Adrenal gland (tissue), 12 donors: ENCODE data around the gene SIDT2. TPM values are rescaled to one million over a fixed set of nuclear protein-coding genes. Genes with fewer than 3 reads are reported as not detected.
"Not testable (repeated sequence)": the region's sequence is repeated elsewhere in the genome, so short reads cannot be mapped to it uniquely, and the experiment has no call there.

Experiments
- DNase-seq, 7 donors: peaks; one replicate each; pipeline ENCODE4 v3.0.0-alpha.2; 2019 to 2020
- H3K27ac ChIP-seq, 5 donors: fragments of 200-600 bp; sonication (generic) in 4 of 5; 1 replicate in 3 of 5; 2 replicates in 2 of 5; pipeline versions ENCODE4 v1.5.1 to v1.8.0; 2016 to 2020; ENCODE audit warnings: mild to moderate bottlenecking in 1 of 5
- H3K27me3 ChIP-seq: fragments of 200-600 bp; 2 replicates; pipeline ENCODE4 v1.8.0; 2021
- H3K36me3 ChIP-seq, 2 donors: fragments of 200-600 bp; replicated peaks in 1 of 2; 1 replicate in 1 of 2; 2 replicates in 1 of 2; pipeline versions ENCODE4 v1.5.1 to v1.8.0; 2018 to 2022
- H3K4me1 ChIP-seq, 2 donors: fragments of 200-600 bp; replicated peaks in 1 of 2; 1 replicate in 1 of 2; 2 replicates in 1 of 2; pipeline versions ENCODE4 v1.5.1 to v1.8.0; 2018 to 2021
- H3K4me3 ChIP-seq, 4 donors: fragments of 200-600 bp; sonication (generic) in 3 of 4; one replicate each; pipeline ENCODE4 v1.5.1; 2016 to 2018
- H3K9me3 ChIP-seq, 3 donors: fragments of 200-600 bp; sonication (generic) in 1 of 3; replicated peaks in 1 of 3; 1 replicate in 2 of 3; 2 replicates in 1 of 3; pipeline versions ENCODE4 v1.5.1 to v1.8.0; 2016 to 2021
- POLR2A ChIP-seq, 2 donors: fragments of 450-650 bp; IDR thresholded peaks; one replicate each; pipeline ENCODE4 v1.6.1; 2017; ENCODE audit warnings: antibody characterized with exemption in 2 of 2, mild to moderate bottlenecking in 2 of 2, moderate library complexity in 1 of 2
- WGBS, 4 donors: extraction: QIAGEN DNeasy Blood & Tissue Kit in 2 of 4; methylation state at CpG; one replicate each; pipeline versions ENCODE4 v1.1.5 to v1.1.7; 2013 to 2017; 5-methylcytosine and 5-hydroxymethylcytosine counted together
- intact Hi-C, 2 donors: fragments of 100-400 bp; cut with DNase I; formaldehyde crosslinking; loops; one replicate each; pipeline versions ENCODE4 v1.14.1 to v1.15.0; 2022 to 2023
- polyA plus RNA-seq, 3 donors: library from polyadenylated mRNA; stranded (reverse); fragments of 200-250 nt in 2 of 3; fragments of 350-450 nt in 1 of 3; fragmentation: Illumina TruSeq in 1 of 3; extraction: RNeasy Lipid Tissue Mini Kit (QIAGEN cat#74804) in 1 of 3; gene quantifications; one replicate each; pipeline ENCODE4 v1.2.3, GENCODE V29; 2013 to 2014
- total RNA-seq, 9 donors: library from RNA; depleted of rRNA in 4 of 9; stranded (reverse); fragments of >200 nt in 4 of 9; fragments of 120-200 nt in 1 of 9; fragmentation: NEBNext Ultra II Directional in 1 of 9; extraction: Animal tissue kit (Norgen Biotek cat#: 25700) in 1 of 9; gene quantifications; one replicate each; pipeline versions ENCODE4 v1.1.0 to v1.2.4, GENCODE V29; 2013 to 2023
- TF ChIP-seq, protein P1 (sequence below), 6 experiments: fragments of 450-650 bp in 4 of 6; fragments of 200-600 bp in 2 of 6; sonication (generic) in 1 of 6; IDR thresholded peaks; 1 replicate in 5 of 6; 2 replicates in 1 of 6; pipeline versions ENCODE4 v1.5.1 to v1.8.0; 2016 to 2021; ENCODE audit warnings: antibody characterized with exemption in 6 of 6, mild to moderate bottlenecking in 2 of 6, moderate library complexity in 1 of 6
- donor health status: healthy with polysubstance abuse.
- donor health status: Bipolar disorder and iron deficiency.
- donor health status: DM: yes; HTN: yes; CAD: no.
- donor health status: DM: no; HTN: no; CAD: no.
- donor health status: DM: no; HTN: no; CAD: no.
- donor health status: DM: yes; HTN: yes; CAD: no.

Gene SIDT2
- total and polyA plus RNA-seq, 12 donors = 23.4 to 87.1 (median 44.5) TPM

DNA sequence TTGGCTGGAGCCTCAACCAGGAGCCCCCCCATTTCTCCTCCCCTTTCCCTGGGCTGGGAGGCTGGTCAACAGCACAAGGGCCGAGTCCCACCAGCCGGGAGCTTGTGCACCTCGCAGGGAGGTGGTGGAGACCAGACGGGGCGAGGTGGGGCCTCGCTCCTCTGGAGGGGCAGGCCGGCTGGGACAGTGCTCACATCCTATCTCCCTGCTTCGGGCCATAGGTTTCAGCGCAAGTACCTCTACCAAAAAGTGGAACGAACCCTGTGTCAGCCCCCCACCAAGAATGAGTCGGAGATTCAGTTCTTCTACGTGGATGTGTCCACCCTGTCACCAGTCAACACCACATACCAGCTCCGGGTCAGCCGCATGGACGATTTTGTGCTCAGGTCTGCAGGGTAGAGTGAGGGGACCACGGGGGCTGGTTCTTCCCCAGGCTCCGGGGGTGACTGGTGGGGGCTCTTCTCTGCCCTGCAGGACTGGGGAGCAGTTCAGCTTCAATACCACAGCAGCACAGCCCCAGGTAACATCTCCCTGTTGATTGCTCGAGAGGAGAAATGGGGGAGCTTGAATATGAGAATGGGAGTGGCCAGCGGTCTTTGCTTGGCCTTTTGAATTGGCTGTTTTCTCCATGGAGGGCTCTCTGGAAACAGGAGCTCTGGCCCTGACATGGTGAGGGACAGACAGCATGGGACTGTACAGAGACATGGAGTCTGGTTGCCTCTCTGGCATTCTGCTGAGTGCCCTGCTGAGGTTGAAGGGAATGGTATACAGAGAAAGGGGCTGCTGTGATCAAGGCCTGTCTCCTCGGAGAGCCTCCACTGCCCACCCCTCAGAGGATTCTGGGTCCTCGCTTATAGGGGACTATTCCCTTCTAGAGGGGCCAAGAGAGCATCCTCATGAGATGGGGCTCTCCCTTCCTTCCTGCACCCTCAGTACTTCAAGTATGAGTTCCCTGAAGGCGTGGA is 3.3 kb downstream of the SIDT2 start:
- Histone ChIP-seq H3K27ac (peak overlapping the region in 1 of 5 donors; percentile 23), H3K4me3 (no peak overlapping the region), H3K27me3 (no peaks in the 10 kb centered on the region), H3K4me1 (peaks cover 25 to 29% of the 10 kb centered on the region in 2 donors), H3K36me3 (peaks cover 0 to 31% of the 10 kb centered on the region in 2 donors), H3K9me3 (no peaks in the 10 kb centered on the region)
- intact Hi-C loops = loop anchor here in 1 of 2 donors (2.0 kb wide), 1 partner anchor 45 kb away; no protein-coding TSS in a partner anchor
- WGBS, 4 donors = 87 to 100% (median 91%) methylated on average over 2 to 22 of the region's 22 CpGs
- TF ChIP-seq, protein P1, sequence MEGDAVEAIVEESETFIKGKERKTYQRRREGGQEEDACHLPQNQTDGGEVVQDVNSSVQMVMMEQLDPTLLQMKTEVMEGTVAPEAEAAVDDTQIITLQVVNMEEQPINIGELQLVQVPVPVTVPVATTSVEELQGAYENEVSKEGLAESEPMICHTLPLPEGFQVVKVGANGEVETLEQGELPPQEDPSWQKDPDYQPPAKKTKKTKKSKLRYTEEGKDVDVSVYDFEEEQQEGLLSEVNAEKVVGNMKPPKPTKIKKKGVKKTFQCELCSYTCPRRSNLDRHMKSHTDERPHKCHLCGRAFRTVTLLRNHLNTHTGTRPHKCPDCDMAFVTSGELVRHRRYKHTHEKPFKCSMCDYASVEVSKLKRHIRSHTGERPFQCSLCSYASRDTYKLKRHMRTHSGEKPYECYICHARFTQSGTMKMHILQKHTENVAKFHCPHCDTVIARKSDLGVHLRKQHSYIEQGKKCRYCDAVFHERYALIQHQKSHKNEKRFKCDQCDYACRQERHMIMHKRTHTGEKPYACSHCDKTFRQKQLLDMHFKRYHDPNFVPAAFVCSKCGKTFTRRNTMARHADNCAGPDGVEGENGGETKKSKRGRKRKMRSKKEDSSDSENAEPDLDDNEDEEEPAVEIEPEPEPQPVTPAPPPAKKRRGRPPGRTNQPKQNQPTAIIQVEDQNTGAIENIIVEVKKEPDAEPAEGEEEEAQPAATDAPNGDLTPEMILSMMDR (IDR thresholded peaks at IDR 0.05) = peak in 2 of 6 experiments; percentile 15 to 29
- no peak for TF ChIP-seq POLR2A (IDR thresholded peaks at IDR 0.05)
- DNase-seq = peak in 5 of 7 donors; percentile 14 to 52 (median 17)

DNA sequence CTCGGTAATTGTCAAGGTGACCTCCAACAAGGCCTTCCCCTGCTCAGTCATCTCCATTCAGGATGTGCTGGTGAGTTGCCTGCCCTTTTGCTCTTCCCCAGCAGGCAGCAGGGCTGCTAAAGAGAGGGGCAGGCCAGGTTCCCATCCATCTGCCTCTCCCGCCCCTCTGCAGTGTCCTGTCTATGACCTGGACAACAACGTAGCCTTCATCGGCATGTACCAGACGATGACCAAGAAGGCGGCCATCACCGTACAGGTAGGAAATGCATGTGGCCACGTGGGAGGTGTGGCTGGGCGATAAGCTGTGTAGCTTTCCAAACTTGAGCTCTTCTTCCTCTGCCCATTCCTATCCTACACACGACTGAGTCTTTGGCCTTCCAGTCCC is 4.0 kb downstream of the SIDT2 start:
- WGBS, 4 donors = 87 to 91% (median 89%) methylated on average over 10 of the region's 10 CpGs
- H3K4me1 ChIP-seq = peaks cover 25 to 29% of the 10 kb centered on the region in 2 donors
- no peaks in the 10 kb centered on the region for H3K27me3 ChIP-seq
- DNase-seq = peak in 4 of 7 donors; percentile 8 to 51 (median 16)
- TF ChIP-seq, protein P1 (IDR thresholded peaks at IDR 0.05) = no peak
- TF ChIP-seq POLR2A (IDR thresholded peaks at IDR 0.05) = no peak
- peaks cover 0 to 34% of the 10 kb centered on the region in 2 donors for H3K36me3 ChIP-seq
- H3K9me3 ChIP-seq = no peaks in the 10 kb centered on the region
- H3K27ac ChIP-seq = no peak overlapping the region
- intact Hi-C loops = loop anchor here in 1 of 2 donors (2.0 kb wide), 1 partner anchor 44 kb away; no protein-coding TSS in a partner anchor
- no peak overlapping the region for H3K4me3 ChIP-seq

DNA sequence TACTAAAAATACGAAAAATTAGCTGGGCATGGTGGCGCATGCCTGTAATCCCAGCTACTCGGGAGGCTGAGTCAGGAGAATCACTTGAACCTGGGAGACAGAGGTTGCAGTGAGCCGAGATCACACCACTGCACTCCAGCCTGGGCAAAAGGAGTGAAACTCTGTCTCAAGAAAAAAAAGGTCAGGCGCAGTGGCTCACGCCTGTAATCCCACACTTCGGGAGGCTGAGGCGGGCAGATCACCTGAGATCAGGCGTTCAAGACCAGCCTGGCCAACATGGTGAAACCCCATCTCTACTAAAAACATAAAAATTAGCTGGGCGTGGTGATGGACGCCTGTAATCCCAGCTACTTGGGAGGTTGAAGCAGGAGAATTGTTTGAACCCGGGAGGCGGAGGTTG is 4.6 kb downstream of the SIDT2 start:
- peak in 1 of 7 donors; percentile 12 for DNase-seq
- H3K4me1 ChIP-seq = peaks cover 21 to 24% of the 10 kb centered on the region in 2 donors
- WGBS, 4 donors = 87 to 95% (median 95%) methylated on average over 13 of the region's 13 CpGs
- intact Hi-C loops = loop anchor here in 1 of 2 donors (2.0 kb wide), 1 partner anchor 44 kb away; no protein-coding TSS in a partner anchor
- H3K27me3 ChIP-seq, H3K27ac ChIP-seq, H3K4me3 ChIP-seq, H3K9me3 ChIP-seq: not testable (repeated sequence)
- H3K36me3 ChIP-seq = peaks cover 0 to 40% of the 10 kb centered on the region in 2 donors

DNA sequence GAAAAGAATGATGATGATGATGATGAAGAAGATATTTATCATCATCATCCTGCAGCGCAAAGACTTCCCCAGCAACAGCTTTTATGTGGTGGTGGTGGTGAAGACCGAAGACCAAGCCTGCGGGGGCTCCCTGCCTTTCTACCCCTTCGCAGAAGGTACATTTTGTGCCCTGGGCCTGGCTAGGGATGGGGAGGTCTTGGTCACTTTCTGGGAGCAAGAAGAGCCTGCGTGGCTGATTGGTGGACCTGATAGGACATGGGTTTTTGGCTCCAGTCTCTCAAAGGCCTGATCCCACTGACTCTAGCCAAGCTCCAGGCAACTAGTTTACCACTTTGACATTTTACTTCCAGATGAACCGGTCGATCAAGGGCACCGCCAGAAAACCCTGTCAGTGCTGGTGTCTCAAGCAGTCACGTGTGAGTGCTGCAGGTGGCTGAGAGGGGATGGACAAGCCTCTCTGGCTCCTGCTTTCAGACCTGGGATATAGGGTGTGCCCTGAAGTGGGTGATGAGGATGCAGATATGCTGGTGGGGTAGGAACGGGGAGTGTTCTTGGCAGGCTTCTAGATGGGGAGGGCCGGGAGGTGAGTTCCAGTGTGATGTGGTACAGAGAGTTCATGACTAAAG is 5.3 kb downstream of the SIDT2 start:
- H3K27me3 ChIP-seq = no peaks in the 10 kb centered on the region
- H3K27ac ChIP-seq = no peak overlapping the region
- intact Hi-C loops = loop anchor here (2.0 kb wide), 1 partner anchor 43 kb away; no protein-coding TSS in a partner anchor
- DNase-seq = peak in 4 of 7 donors; percentile 9 to 46 (median 11)
- H3K36me3 ChIP-seq = peaks cover 0 to 47% of the 10 kb centered on the region in 2 donors
- peaks cover 20 to 21% of the 10 kb centered on the region in 2 donors for H3K4me1 ChIP-seq
- no peaks in the 10 kb centered on the region for H3K9me3 ChIP-seq
- TF ChIP-seq POLR2A (IDR thresholded peaks at IDR 0.05) = no peak
- TF ChIP-seq, protein P1 (IDR thresholded peaks at IDR 0.05) = no peak
- 88 to 96% (median 92%) methylated on average over 7 to 11 of the region's 11 CpGs for WGBS, 4 donors
- no peak overlapping the region for H3K4me3 ChIP-seq
